GM06990 (cell line): ENCODE measurements around the gene TMEM19.

Source experiments
- DNase-seq: peaks from one replicate; pipeline ENCODE4 v3.0.0-alpha.2; 2011; ENCODE audit not compliant: insufficient read length; ENCODE audit errors: extremely low read depth
- H3K27me3 ChIP-seq: replicated peaks from 2 replicates; pipeline ENCODE4 v1.6.0; 2011; ENCODE audit warnings: low read length; ENCODE audit not compliant: control insufficient read depth, insufficient read depth
- H3K36me3 ChIP-seq: 2 replicates; pipeline ENCODE4 v1.5.1; 2011; ENCODE audit warnings: low read length; ENCODE audit not compliant: control insufficient read depth, insufficient read depth
- H3K4me3 ChIP-seq: replicated peaks from 2 replicates; pipeline ENCODE4 v1.5.1; 2011; ENCODE audit warnings: low read depth, mild to moderate bottlenecking, control low read depth, low read length
- TF ChIP-seq, protein P1 (sequence below): IDR thresholded peaks from 2 replicates; pipeline ENCODE4 v1.5.1; 2011; ENCODE audit warnings: low read length, control low read depth, mild to moderate bottlenecking, inconsistent platforms; ENCODE audit not compliant: insufficient read depth, poor library complexity, severe bottlenecking

Gene TMEM19

DNA sequence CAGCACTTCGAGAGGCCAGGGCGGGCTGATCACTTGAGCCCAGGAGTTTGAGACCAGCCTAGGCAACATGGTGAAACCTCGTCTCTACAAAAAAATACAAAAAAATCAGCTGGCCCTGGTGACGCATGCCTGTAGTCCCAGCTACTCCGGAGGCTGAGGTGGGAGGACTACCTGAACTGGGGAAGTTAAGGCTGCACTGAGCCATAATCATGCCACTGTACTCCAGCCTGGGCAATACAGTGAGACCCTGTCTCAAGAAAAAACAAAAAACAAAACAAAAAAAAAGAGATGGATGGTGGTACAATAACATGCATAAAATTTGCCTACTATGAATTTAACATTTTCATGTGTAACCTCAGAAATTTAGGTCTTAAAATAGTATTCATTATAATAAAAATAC, 19.6 kb upstream of the TMEM19 start:
- Histone ChIP-seq H3K4me3 (no peak overlapping the region; the same call in 1 of the 2 replicates), H3K36me3 (no peaks in the 10 kb centered on the region), H3K27me3 (no peaks in the 10 kb centered on the region)
- DNase-seq = no peak
- TF ChIP-seq, protein P1, sequence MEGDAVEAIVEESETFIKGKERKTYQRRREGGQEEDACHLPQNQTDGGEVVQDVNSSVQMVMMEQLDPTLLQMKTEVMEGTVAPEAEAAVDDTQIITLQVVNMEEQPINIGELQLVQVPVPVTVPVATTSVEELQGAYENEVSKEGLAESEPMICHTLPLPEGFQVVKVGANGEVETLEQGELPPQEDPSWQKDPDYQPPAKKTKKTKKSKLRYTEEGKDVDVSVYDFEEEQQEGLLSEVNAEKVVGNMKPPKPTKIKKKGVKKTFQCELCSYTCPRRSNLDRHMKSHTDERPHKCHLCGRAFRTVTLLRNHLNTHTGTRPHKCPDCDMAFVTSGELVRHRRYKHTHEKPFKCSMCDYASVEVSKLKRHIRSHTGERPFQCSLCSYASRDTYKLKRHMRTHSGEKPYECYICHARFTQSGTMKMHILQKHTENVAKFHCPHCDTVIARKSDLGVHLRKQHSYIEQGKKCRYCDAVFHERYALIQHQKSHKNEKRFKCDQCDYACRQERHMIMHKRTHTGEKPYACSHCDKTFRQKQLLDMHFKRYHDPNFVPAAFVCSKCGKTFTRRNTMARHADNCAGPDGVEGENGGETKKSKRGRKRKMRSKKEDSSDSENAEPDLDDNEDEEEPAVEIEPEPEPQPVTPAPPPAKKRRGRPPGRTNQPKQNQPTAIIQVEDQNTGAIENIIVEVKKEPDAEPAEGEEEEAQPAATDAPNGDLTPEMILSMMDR = no peak

DNA sequence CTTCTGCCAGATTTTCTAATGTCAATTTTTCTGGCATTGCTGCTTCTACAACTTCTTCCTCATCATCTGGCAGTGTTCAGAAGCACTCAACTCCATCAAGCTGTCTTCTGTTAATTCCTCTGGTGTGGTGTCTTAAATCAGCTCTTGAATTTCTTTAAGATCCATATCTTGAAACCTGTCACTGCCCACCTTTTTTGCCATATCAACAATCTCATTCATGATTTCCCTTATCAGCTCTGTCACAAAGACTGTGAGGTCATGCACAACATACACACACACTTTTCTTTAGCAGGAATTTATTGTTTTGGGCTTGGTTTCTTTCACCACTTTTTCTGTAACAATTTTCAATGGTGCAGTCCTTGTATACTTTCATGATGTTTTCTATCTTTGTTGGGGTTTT, 14.6 kb upstream of the TMEM19 start:
- no peaks in the 10 kb centered on the region for H3K27me3 ChIP-seq
- no peaks in the 10 kb centered on the region for H3K36me3 ChIP-seq
- no peak for DNase-seq
- TF ChIP-seq, protein P1 = no peak
- no peak overlapping the region for H3K4me3 ChIP-seq

DNA sequence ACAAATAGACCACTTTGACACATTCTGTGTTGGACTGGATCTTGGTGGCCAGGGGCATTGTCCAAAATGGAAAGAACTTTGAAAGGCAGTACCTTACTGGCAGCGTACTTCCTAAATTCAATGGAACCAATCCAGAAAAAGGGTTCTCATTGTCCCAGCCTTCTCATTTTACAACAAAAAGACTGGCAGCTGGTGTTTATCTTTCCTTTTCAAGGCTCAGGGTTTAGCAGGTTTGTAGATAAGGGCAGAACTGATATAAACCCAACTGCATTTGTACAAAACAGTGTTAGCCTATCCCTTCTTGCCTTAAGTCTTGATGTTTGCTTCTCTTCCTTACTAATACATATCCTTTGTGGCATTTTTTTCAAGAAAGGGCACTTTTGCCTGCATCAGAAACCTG, 14.1 kb upstream of the TMEM19 start:
- DNase-seq = no peak
- TF ChIP-seq, protein P1 = no peak
- H3K27me3 ChIP-seq = no peaks in the 10 kb centered on the region
- H3K36me3 ChIP-seq = no peaks in the 10 kb centered on the region
- no peak overlapping the region for H3K4me3 ChIP-seq

DNA sequence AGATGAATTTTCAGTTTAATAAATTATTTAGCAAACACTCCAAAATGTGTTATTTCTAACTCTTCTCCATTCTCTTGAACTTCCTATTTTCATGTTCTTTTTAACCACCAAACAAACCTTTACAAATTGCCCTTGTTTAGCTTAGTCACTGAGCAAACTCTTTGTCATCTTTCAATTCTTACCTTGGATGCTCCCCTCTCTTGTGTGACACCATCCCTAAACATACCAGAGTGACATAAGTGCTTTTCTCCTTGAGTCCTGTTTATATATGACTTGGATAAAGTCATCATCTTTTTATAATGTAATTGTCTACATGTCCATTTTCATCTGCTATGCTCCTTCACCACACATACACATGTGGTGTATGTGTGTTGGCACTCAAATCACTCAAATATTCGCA, 3.4 kb upstream of the TMEM19 start:
- DNase-seq = no peak
- no peaks in the 10 kb centered on the region for H3K27me3 ChIP-seq
- H3K4me3 ChIP-seq = no peak overlapping the region
- TF ChIP-seq, protein P1 = no peak
- no peaks in the 10 kb centered on the region for H3K36me3 ChIP-seq

DNA sequence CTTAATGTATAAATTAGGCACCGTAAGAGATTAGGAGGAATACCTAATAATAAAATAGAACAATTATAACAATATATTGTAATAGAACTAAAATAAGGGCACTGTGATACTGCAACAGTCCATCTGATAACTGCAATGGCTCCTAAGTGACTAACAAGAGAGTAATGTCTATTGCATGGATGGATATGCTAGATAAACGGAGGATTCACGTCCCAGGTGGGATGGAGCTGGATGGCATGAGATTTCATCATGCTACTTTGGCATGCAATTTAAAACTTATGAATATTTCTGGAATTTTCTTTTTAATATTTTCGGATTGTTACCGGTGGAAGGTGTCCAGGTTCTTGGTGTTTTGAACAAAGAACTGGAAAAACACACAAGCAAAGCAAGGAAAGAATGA, 2.2 kb upstream of the TMEM19 start:
- TF ChIP-seq, protein P1 = no peak
- DNase-seq = no peak
- Histone ChIP-seq H3K4me3 (no peak overlapping the region), H3K27me3 (no peaks in the 10 kb centered on the region), H3K36me3 (no peaks in the 10 kb centered on the region)

DNA sequence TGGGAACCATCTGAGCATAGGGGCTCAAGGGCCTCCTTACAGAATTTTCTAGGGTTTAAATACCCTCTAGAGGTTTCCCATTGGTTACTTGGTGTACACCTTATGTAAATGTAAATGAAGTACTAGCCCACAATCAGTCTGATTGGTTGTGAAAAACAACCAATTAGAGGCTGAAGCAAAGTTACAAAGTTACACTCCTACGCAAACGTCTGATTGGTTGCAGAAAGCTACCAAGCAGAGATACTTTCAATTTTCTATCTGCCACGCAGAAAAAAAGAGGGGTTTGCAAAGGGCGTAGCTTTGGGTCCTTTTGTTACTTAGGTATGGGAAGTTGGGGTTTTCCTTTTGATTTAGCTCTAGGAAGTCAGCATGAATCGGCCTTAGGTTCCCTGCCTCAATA, 1.8 kb upstream of the TMEM19 start:
- TF ChIP-seq, protein P1 = no peak
- H3K27me3 ChIP-seq = no peaks in the 10 kb centered on the region
- H3K4me3 ChIP-seq = no peak overlapping the region
- no peaks in the 10 kb centered on the region for H3K36me3 ChIP-seq
- DNase-seq = no peak
